Measurements from ENCODE around the gene SIAH2.
"Not testable (repeated sequence)": the region's sequence is repeated elsewhere in the genome, so short reads cannot be mapped to it uniquely, and the experiment has no call there.

SIAH2 gene

GRCh38 chr3:150763122-150763840, at the start of gene SIAH2:
Gene SIAH2 (minus strand): TSS chr3:150763169. CDS start chr3:150762849, 320 bp downstream.
- DNase-seq = peak; percentile 87

- no peak for DNase-seq
These were observed 49.0 kb upstream of the SIAH2 start for GRCh38 chr3:150811984-150812383.

GRCh38 chr3:150810641-150811040, 47.7 kb upstream of the SIAH2 start:
- DNase-seq = no peak

- no peak for DNase-seq
These were observed 43.3 kb upstream of the SIAH2 start for GRCh38 chr3:150806185-150806835.

GRCh38 chr3:150805354-150805753, 42.4 kb upstream of the SIAH2 start:
- DNase-seq = no peak

- DNase-seq = no peak
These were observed 40.5 kb upstream of the SIAH2 start for GRCh38 chr3:150803440-150803985.

- no peak for DNase-seq
These were observed 37.8 kb upstream of the SIAH2 start for GRCh38 chr3:150800722-150801121.

GRCh38 chr3:150798122-150798618, 35.2 kb upstream of the SIAH2 start:
- DNase-seq = no peak

- DNase-seq = no peak
These were observed 34.2 kb upstream of the SIAH2 start for GRCh38 chr3:150797155-150797554.

- not testable (repeated sequence) for DNase-seq
These were observed 33.6 kb upstream of the SIAH2 start for GRCh38 chr3:150796527-150796926.

- DNase-seq = no peak
These were observed 30.7 kb upstream of the SIAH2 start for GRCh38 chr3:150793641-150794040.

- DNase-seq = no peak
These were observed 27.7 kb upstream of the SIAH2 start for GRCh38 chr3:150790629-150791028.

GRCh38 chr3:150789451-150789850, 26.5 kb upstream of the SIAH2 start:
- DNase-seq = no peak

GRCh38 chr3:150787741-150788370, 24.9 kb upstream of the SIAH2 start:
- peak; percentile 57 for DNase-seq

GRCh38 chr3:150786791-150787190, 23.8 kb upstream of the SIAH2 start:
- DNase-seq = no peak

GRCh38 chr3:150784747-150785125, 21.8 kb upstream of the SIAH2 start:
- no peak for DNase-seq

GRCh38 chr3:150783920-150784746, 21.2 kb upstream of the SIAH2 start:
- no peak for DNase-seq

GRCh38 chr3:150783316-150783715, 20.3 kb upstream of the SIAH2 start:
- no peak for DNase-seq

GRCh38 chr3:150779402-150779858, 16.5 kb upstream of the SIAH2 start:
- no peak for DNase-seq

GRCh38 chr3:150778793-150779401, 15.9 kb upstream of the SIAH2 start:
- no peak for DNase-seq

GRCh38 chr3:150775001-150775599, 12.1 kb upstream of the SIAH2 start:
- no peak for DNase-seq
